ENCODE results near the gene VEPH1.

The VEPH1 gene

GRCh38 chr3:157543501-157544035 lies 40.4 kb upstream of the VEPH1 start:
- Histone ChIP-seq H3K27ac (ENCODE audit: low read length) (no peak overlapping the region), H2AFZ (ENCODE audit: low read depth, low read length) (no peak overlapping the region), H3K9ac (ENCODE audit: low read length) (no peak overlapping the region)

GRCh38 chr3:157542711-157543500 lies 39.7 kb upstream of the VEPH1 start:
- H4K20me1 ChIP-seq (ENCODE audit: insufficient read depth, low read length), result no peaks in the 10 kb centered on the region
- TF ChIP-seq CTCF (IDR thresholded peaks at IDR 0.05; ENCODE audit: low read depth, low read length) (no peak), EZH2phosphoT487 (IDR thresholded peaks at IDR 0.05; ENCODE audit: low read depth) (no peak)
- H3K79me2 ChIP-seq (ENCODE audit: low read length), result no peaks in the 10 kb centered on the region
- H3K27me3 ChIP-seq (ENCODE audit: low read depth, low read length), result no peaks in the 10 kb centered on the region
- no peaks in the 10 kb centered on the region for H3K4me1 ChIP-seq (ENCODE audit: low read length)
- H3K9ac ChIP-seq (ENCODE audit: low read length), result no peak overlapping the region
- no peak overlapping the region for H3K4me2 ChIP-seq (ENCODE audit: low read length)
- no peaks in the 10 kb centered on the region for H3K9me3 ChIP-seq (ENCODE audit: insufficient read depth, low read length)
- no peak overlapping the region for H3K4me3 ChIP-seq (ENCODE audit: low read length)
- H3K27ac ChIP-seq (ENCODE audit: low read length), result no peak overlapping the region
- no peak overlapping the region for H2AFZ ChIP-seq (ENCODE audit: low read depth, low read length)
- H3K36me3 ChIP-seq (replicated peaks; ENCODE audit: low read depth, low read length), result no peaks in the 10 kb centered on the region

More at GRCh38 chr3:157543501-157544035, 40.4 kb upstream of the VEPH1 start:
- Histone ChIP-seq H3K79me2 (ENCODE audit: low read length) (no peaks in the 10 kb centered on the region), H3K36me3 (replicated peaks; ENCODE audit: low read depth, low read length) (no peaks in the 10 kb centered on the region), H4K20me1 (ENCODE audit: insufficient read depth, low read length) (no peaks in the 10 kb centered on the region), H3K4me3 (ENCODE audit: low read length) (no peak overlapping the region), H3K4me1 (ENCODE audit: low read length) (no peaks in the 10 kb centered on the region), H3K4me2 (ENCODE audit: low read length) (no peak overlapping the region), H3K9me3 (ENCODE audit: insufficient read depth, low read length) (no peaks in the 10 kb centered on the region), H3K27me3 (ENCODE audit: low read depth, low read length) (no peaks in the 10 kb centered on the region)
- no peak for TF ChIP-seq CTCF (IDR thresholded peaks at IDR 0.05; ENCODE audit: low read depth, low read length)

- Histone ChIP-seq H3K4me3 (ENCODE audit: low read length) (no peak overlapping the region), H4K20me1 (ENCODE audit: insufficient read depth, low read length) (no peaks in the 10 kb centered on the region), H3K4me2 (ENCODE audit: low read length) (no peak overlapping the region), H3K4me1 (ENCODE audit: low read length) (no peaks in the 10 kb centered on the region), H3K9ac (ENCODE audit: low read length) (no peak overlapping the region), H3K27ac (ENCODE audit: low read length) (no peak overlapping the region), H3K79me2 (ENCODE audit: low read length) (no peaks in the 10 kb centered on the region), H3K9me3 (ENCODE audit: insufficient read depth, low read length) (no peaks in the 10 kb centered on the region), H3K27me3 (ENCODE audit: low read depth, low read length) (no peaks in the 10 kb centered on the region), H2AFZ (ENCODE audit: low read depth, low read length) (no peak overlapping the region), H3K36me3 (replicated peaks; ENCODE audit: low read depth, low read length) (no peaks in the 10 kb centered on the region)
- TF ChIP-seq CTCF (IDR thresholded peaks at IDR 0.05; ENCODE audit: low read depth, low read length) (no peak), EZH2phosphoT487 (IDR thresholded peaks at IDR 0.05; ENCODE audit: low read depth) (no peak)
These were observed 38.5 kb upstream of the VEPH1 start for GRCh38 chr3:157541506-157542236.

- Histone ChIP-seq H3K4me2 (ENCODE audit: low read length) (no peak overlapping the region), H4K20me1 (ENCODE audit: insufficient read depth, low read length) (no peaks in the 10 kb centered on the region), H3K79me2 (ENCODE audit: low read length) (no peaks in the 10 kb centered on the region), H3K4me3 (ENCODE audit: low read length) (no peak overlapping the region), H3K9ac (ENCODE audit: low read length) (no peak overlapping the region), H3K36me3 (replicated peaks; ENCODE audit: low read depth, low read length) (no peaks in the 10 kb centered on the region), H2AFZ (ENCODE audit: low read depth, low read length) (no peak overlapping the region), H3K27me3 (ENCODE audit: low read depth, low read length) (no peaks in the 10 kb centered on the region), H3K27ac (ENCODE audit: low read length) (no peak overlapping the region), H3K9me3 (ENCODE audit: insufficient read depth, low read length) (no peaks in the 10 kb centered on the region), H3K4me1 (ENCODE audit: low read length) (no peaks in the 10 kb centered on the region)
- no peak for TF ChIP-seq CTCF (IDR thresholded peaks at IDR 0.05; ENCODE audit: low read depth, low read length)
- no peak for TF ChIP-seq EZH2phosphoT487 (IDR thresholded peaks at IDR 0.05; ENCODE audit: low read depth)
These were observed 37.4 kb upstream of the VEPH1 start for GRCh38 chr3:157540656-157541055.
